SK-N-SH (cell line): ENCODE data around the gene MACROD1. TPM values are rescaled to one million over a fixed set of nuclear protein-coding genes. Genes with fewer than 3 reads are reported as not detected.

Experiments used
- CTCF ChIA-PET: fragments of 300-600, 350-600 bp; formaldehyde crosslinking; extraction: SDS; loops from one replicate; lab custom pipeline; 2021; lab: Yijun Ruan, JAX
- POLR2A ChIA-PET: fragments of 350-600 bp; sonication (Branson Sonifier 250); formaldehyde crosslinking; extraction: SDS; loops from one replicate; lab custom pipeline; 2020; ENCODE audit warnings: antibody characterized with exemption, inconsistent platforms; lab: Yijun Ruan, JAX
- DNase-seq: peaks from one replicate; pipeline ENCODE4 v3.0.0; 2012
- H2AFZ ChIP-seq: fragments of 200-600 bp; sonication (generic); 2 replicates; pipeline ENCODE4 v1.8.1; 2016; ENCODE audit warnings: antibody characterized with exemption, mild to moderate bottlenecking, low read depth
- H3F3A ChIP-seq: fragments of 200-600 bp; sonication (generic); replicated peaks from 2 replicates; pipeline ENCODE3; 2016; ENCODE audit warnings: antibody characterized with exemption, mild to moderate bottlenecking; ENCODE audit not compliant: insufficient read depth
- H3K27ac ChIP-seq, 2 experiments: fragments of 200-500 bp in 1 of 2; fragments of 200-600 bp in 1 of 2; sonication (Bioruptor generic) in 1 of 2; sonication (generic), shearing (Covaris generic) in 1 of 2; 2 replicates each; pipeline versions ENCODE4 v1.5.1 to v1.6.1; 2014 to 2016; ENCODE audit warnings: low read depth in 2 of 2, inconsistent platforms in 1 of 2, low read length in 1 of 2, mild to moderate bottlenecking in 1 of 2, mixed read lengths in 1 of 2
- H3K27me3 ChIP-seq: fragments of 200-600 bp; sonication (generic), shearing (Covaris generic); 2 replicates; pipeline ENCODE4 v1.6.1; 2016; ENCODE audit warnings: mixed run types; ENCODE audit not compliant: insufficient read depth
- H3K36me3 ChIP-seq, 2 experiments: fragments of 200-500 bp in 1 of 2; fragments of 200-600 bp in 1 of 2; sonication (Bioruptor generic) in 1 of 2; sonication (generic) in 1 of 2; replicated peaks in 1 of 2; 2 replicates each; pipeline versions ENCODE3 to v1.5.1; 2014 to 2016; ENCODE audit warnings: low read length in 1 of 2, mild to moderate bottlenecking in 1 of 2; ENCODE audit not compliant: insufficient read depth in 2 of 2, control insufficient read depth in 1 of 2
- H3K4me1 ChIP-seq, 2 experiments: fragments of 200-500 bp in 1 of 2; fragments of 200-600 bp in 1 of 2; sonication (Bioruptor generic) in 1 of 2; sonication (generic), shearing (Covaris generic) in 1 of 2; 2 replicates each; pipeline versions ENCODE4 v1.5.1 to v1.6.1; 2014 to 2016; ENCODE audit warnings: low read depth in 1 of 2, low read length in 1 of 2, mixed run types in 1 of 2; ENCODE audit not compliant: insufficient read depth in 2 of 2, control insufficient read depth in 1 of 2
- H3K4me2 ChIP-seq: fragments of 200-600 bp; sonication (generic), shearing (Covaris generic); 2 replicates; pipeline ENCODE4 v1.6.1; 2017; ENCODE audit warnings: mixed run types
- H3K4me3 ChIP-seq, 2 experiments: fragments of 200-500 bp in 1 of 2; fragments of 200-600 bp in 1 of 2; sonication (Bioruptor generic) in 1 of 2; sonication (generic), shearing (Covaris generic) in 1 of 2; 2 replicates each; pipeline versions ENCODE4 v1.5.1 to v1.8.1; 2014 to 2016; ENCODE audit warnings: low read depth in 2 of 2, inconsistent platforms in 1 of 2, low read length in 1 of 2, mild to moderate bottlenecking in 1 of 2, mixed read lengths in 1 of 2, moderate library complexity in 1 of 2
- H3K79me2 ChIP-seq: fragments of 200-600 bp; sonication (generic); 2 replicates; pipeline ENCODE4 v1.8.1; 2017; ENCODE audit warnings: mild to moderate bottlenecking; ENCODE audit not compliant: insufficient read depth
- H3K9ac ChIP-seq: fragments of 200-600 bp; sonication (generic); 2 replicates; pipeline ENCODE4 v1.6.1; 2017; ENCODE audit warnings: mixed run types
- H3K9me2 ChIP-seq: fragments of 200-600 bp; sonication (generic); 2 replicates; pipeline ENCODE4 v1.6.1; 2017; ENCODE audit warnings: mixed run types
- H3K9me3 ChIP-seq: fragments of 200-600 bp; sonication (generic); 2 replicates; pipeline ENCODE4 v1.6.1; 2017; ENCODE audit warnings: mixed run types, mild to moderate bottlenecking, moderate library complexity
- H4K20me1 ChIP-seq: fragments of 200-600 bp; sonication (generic); 2 replicates; pipeline ENCODE4 v1.6.1; 2017; ENCODE audit warnings: mild to moderate bottlenecking, mixed run types; ENCODE audit not compliant: insufficient read depth
- CHD2 ChIP-seq: fragments of 150-350 bp; IDR thresholded peaks from 2 replicates; pipeline ENCODE4 v1.6.1; 2018; ENCODE audit warnings: low read length; ENCODE audit not compliant: partially characterized antibody
- EP300 ChIP-seq, 2 experiments: IDR thresholded peaks; 2 replicates each; pipeline versions ENCODE4 v1.4.0 to v1.6.1; 2012; ENCODE audit warnings: borderline replicate concordance in 1 of 2, low read depth in 1 of 2, low read length in 1 of 2
- EZH2phosphoT487 ChIP-seq: fragments of 200-600 bp; sonication (generic); IDR thresholded peaks from 2 replicates; pipeline ENCODE4 v1.6.1; 2017; ENCODE audit warnings: low read depth, mixed run types, mild to moderate bottlenecking, antibody characterized with exemption, moderate library complexity, borderline replicate concordance
- FOSL2 ChIP-seq: IDR thresholded peaks from 2 replicates; pipeline ENCODE4 v1.4.0; 2012; ENCODE audit warnings: low read depth, mild to moderate bottlenecking, moderate library complexity, borderline replicate concordance
- FOXJ3 ChIP-seq: sonication (generic); formaldehyde crosslinking; IDR thresholded peaks from 2 replicates; pipeline ENCODE4 v1.5.1; 2020; ENCODE audit warnings: mild to moderate bottlenecking, missing genetic modification reagents
- GABPA ChIP-seq: IDR thresholded peaks from 2 replicates; pipeline ENCODE4 v1.4.0; 2012; ENCODE audit warnings: low read depth, mild to moderate bottlenecking
- GATA2 ChIP-seq: sonication (generic); formaldehyde crosslinking; IDR thresholded peaks from 2 replicates; pipeline ENCODE4 v1.5.0; 2020; ENCODE audit warnings: mild to moderate bottlenecking, missing genetic modification reagents
- JUND ChIP-seq: IDR thresholded peaks from 2 replicates; pipeline ENCODE4 v1.4.0; 2012
- MXI1 ChIP-seq: IDR thresholded peaks from 2 replicates; pipeline ENCODE4 v1.6.1; 2012; ENCODE audit warnings: mild to moderate bottlenecking, low read depth, low read length, improper control_type of control experiment
- NRF1 ChIP-seq: IDR thresholded peaks from 2 replicates; pipeline ENCODE4 v1.6.1; 2012; ENCODE audit warnings: low read depth, mild to moderate bottlenecking, low read length
- POLR2AphosphoS5 ChIP-seq: IDR thresholded peaks from 2 replicates; pipeline ENCODE4 v1.6.1; 2012; ENCODE audit warnings: low read depth, low read length
- RAD21 ChIP-seq: IDR thresholded peaks from 2 replicates; pipeline ENCODE4 v1.6.1; 2012; ENCODE audit warnings: mild to moderate bottlenecking, low read length
- RCOR1 ChIP-seq: fragments of 150-350 bp; IDR thresholded peaks from 2 replicates; pipeline ENCODE4 v1.6.1; 2017; ENCODE audit warnings: antibody characterized with exemption, low read length
- SIN3A ChIP-seq: IDR thresholded peaks from 2 replicates; pipeline ENCODE4 v1.6.1; 2012; ENCODE audit warnings: low read depth, mild to moderate bottlenecking, low read length, moderate library complexity, borderline replicate concordance
- TAF1 ChIP-seq: IDR thresholded peaks from 2 replicates; pipeline ENCODE4 v1.6.1; 2012; ENCODE audit warnings: low read depth, mild to moderate bottlenecking, low read length, moderate library complexity, borderline replicate concordance
- WGBS: methylation state at CpG from one replicate; pipeline ENCODE4 v1.1.6; 2017; ENCODE audit warnings: low lambda C conversion rate; 5-methylcytosine and 5-hydroxymethylcytosine counted together
- polyA plus RNA-seq, 3 experiments: library from polyadenylated mRNA; depleted of rRNA; stranded (reverse); fragments of >200 nt; gene quantifications; 2 replicates each; pipeline ENCODE4 v1.2.3, GENCODE V29; 2012
- TF ChIP-seq, protein P1 (sequence below): IDR thresholded peaks from 2 replicates; pipeline ENCODE4 v1.4.0; 2012; ENCODE audit warnings: low read depth, borderline replicate concordance
- TF ChIP-seq, protein P2 (sequence below): IDR thresholded peaks from 2 replicates; pipeline ENCODE4; 2012
- TF ChIP-seq, protein P3 (sequence below): IDR thresholded peaks from 2 replicates; pipeline ENCODE4 v1.6.1; 2012; ENCODE audit warnings: mild to moderate bottlenecking, low read depth, low read length, moderate library complexity

MACROD1 gene
- polyA plus RNA-seq, 1 of the 3 experiments (the other 2 are of a cell fraction): 49.1 TPM

DNA sequence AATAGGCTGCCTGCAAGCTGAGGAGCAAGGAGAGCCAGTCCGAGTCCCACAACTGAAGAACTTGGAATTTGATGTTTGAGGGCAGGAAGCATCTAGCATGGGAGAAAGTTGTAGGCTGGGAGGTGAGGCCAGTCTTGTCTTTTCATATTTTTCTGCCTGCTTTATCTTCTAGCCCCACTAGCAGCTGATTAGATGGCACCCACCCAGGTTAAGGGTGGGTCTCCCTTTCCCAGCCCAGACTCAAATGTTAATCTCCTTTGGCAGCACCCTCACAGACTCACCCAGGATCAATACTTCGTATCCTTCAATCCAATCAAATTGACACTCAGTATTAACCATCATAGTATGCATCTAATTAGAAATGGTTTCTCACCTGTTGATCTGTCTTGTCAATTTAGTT is 196.5 kb downstream of the MACROD1 start:
- H3K4me3 ChIP-seq: no peak overlapping the region
- H3K9me2 ChIP-seq: no peaks in the 10 kb centered on the region
- DNase-seq: no peak
- H3K27me3 ChIP-seq: no peaks in the 10 kb centered on the region
- H3K79me2 ChIP-seq: no peaks in the 10 kb centered on the region
- no peaks in the 10 kb centered on the region for H3F3A ChIP-seq
- POLR2A ChIA-PET: no interaction called here
- TF ChIP-seq POLR2AphosphoS5 (no peak), NRF1 (no peak), GATA2 (CRISPR knock-in tag) (no peak), FOSL2 (no peak), TAF1 (no peak), CHD2 (no peak), FOXJ3 (CRISPR knock-in tag) (no peak), EP300 (IDR thresholded peaks at IDR 0.05; ENCODE audit: borderline replicate concordance in 1 of 2, low read depth in 1 of 2, low read length in 1 of 2) (no peak), EZH2phosphoT487 (no peak), RAD21 (no peak), RCOR1 (no peak), SIN3A (no peak), JUND (no peak), MXI1 (no peak), GABPA (no peak)
- TF ChIP-seq, protein P1, sequence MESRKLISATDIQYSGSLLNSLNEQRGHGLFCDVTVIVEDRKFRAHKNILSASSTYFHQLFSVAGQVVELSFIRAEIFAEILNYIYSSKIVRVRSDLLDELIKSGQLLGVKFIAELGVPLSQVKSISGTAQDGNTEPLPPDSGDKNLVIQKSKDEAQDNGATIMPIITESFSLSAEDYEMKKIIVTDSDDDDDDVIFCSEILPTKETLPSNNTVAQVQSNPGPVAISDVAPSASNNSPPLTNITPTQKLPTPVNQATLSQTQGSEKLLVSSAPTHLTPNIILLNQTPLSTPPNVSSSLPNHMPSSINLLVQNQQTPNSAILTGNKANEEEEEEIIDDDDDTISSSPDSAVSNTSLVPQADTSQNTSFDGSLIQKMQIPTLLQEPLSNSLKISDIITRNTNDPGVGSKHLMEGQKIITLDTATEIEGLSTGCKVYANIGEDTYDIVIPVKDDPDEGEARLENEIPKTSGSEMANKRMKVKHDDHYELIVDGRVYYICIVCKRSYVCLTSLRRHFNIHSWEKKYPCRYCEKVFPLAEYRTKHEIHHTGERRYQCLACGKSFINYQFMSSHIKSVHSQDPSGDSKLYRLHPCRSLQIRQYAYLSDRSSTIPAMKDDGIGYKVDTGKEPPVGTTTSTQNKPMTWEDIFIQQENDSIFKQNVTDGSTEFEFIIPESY: no peak
- TF ChIP-seq, protein P2, sequence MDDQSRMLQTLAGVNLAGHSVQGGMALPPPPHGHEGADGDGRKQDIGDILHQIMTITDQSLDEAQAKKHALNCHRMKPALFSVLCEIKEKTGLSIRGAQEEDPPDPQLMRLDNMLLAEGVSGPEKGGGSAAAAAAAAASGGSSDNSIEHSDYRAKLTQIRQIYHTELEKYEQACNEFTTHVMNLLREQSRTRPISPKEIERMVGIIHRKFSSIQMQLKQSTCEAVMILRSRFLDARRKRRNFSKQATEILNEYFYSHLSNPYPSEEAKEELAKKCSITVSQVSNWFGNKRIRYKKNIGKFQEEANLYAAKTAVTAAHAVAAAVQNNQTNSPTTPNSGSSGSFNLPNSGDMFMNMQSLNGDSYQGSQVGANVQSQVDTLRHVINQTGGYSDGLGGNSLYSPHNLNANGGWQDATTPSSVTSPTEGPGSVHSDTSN: no peak
- TF ChIP-seq, protein P3, sequence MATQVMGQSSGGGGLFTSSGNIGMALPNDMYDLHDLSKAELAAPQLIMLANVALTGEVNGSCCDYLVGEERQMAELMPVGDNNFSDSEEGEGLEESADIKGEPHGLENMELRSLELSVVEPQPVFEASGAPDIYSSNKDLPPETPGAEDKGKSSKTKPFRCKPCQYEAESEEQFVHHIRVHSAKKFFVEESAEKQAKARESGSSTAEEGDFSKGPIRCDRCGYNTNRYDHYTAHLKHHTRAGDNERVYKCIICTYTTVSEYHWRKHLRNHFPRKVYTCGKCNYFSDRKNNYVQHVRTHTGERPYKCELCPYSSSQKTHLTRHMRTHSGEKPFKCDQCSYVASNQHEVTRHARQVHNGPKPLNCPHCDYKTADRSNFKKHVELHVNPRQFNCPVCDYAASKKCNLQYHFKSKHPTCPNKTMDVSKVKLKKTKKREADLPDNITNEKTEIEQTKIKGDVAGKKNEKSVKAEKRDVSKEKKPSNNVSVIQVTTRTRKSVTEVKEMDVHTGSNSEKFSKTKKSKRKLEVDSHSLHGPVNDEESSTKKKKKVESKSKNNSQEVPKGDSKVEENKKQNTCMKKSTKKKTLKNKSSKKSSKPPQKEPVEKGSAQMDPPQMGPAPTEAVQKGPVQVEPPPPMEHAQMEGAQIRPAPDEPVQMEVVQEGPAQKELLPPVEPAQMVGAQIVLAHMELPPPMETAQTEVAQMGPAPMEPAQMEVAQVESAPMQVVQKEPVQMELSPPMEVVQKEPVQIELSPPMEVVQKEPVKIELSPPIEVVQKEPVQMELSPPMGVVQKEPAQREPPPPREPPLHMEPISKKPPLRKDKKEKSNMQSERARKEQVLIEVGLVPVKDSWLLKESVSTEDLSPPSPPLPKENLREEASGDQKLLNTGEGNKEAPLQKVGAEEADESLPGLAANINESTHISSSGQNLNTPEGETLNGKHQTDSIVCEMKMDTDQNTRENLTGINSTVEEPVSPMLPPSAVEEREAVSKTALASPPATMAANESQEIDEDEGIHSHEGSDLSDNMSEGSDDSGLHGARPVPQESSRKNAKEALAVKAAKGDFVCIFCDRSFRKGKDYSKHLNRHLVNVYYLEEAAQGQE: no peak
- WGBS: 93% methylated on average over 2 of the region's 2 CpGs
- no peaks in the 10 kb centered on the region for H3K9me3 ChIP-seq
- H3K9ac ChIP-seq: no peak overlapping the region
- H3K4me1 ChIP-seq: no peaks in the 10 kb centered on the region
- no peak overlapping the region for H3K27ac ChIP-seq
- CTCF ChIA-PET: interaction anchor here (2.6 to 3.0 kb wide), 2 partner anchors 24 to 133 kb away, joined by 9 read pairs; no protein-coding TSS in a partner anchor
- no peak overlapping the region for H3K4me2 ChIP-seq
- H4K20me1 ChIP-seq: no peaks in the 10 kb centered on the region
- no peak overlapping the region for H2AFZ ChIP-seq
- no peaks in the 10 kb centered on the region for H3K36me3 ChIP-seq
